ENCODE results near the gene OR3A2. TPM values are rescaled to one million over a fixed set of nuclear protein-coding genes. Genes with fewer than 3 reads are reported as not detected.

The OR3A2 gene
- polyA plus RNA-seq, 1 donor from 2014 or later: not detected

DNA sequence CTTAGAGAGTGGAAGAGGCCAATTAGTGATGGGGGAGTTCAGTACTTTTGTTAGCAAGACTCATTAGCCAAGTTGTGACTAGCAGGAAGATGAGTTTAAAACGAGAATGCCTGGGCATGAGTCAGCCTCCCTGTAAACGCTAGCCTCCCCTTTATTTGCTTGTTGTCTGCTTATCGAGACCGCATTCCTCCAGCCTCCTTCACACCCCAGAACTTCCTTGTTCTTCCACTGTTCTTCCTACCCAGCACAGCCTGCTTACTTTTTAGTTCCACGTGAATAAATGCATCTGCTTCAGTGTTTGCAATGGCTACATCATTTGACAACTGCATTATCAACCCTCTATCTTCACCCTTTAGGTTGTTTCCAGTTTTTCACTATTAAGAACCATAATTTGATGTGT, 67.8 kb downstream of the OR3A2 start:
- no peaks in the 10 kb centered on the region for H3K27me3 ChIP-seq (ENCODE audit: insufficient read depth, low read depth, low read length)
- no peaks in the 10 kb centered on the region for H3K9me3 ChIP-seq (ENCODE audit: low read length)
- no peak for TF ChIP-seq TAF1 (IDR thresholded peaks at IDR 0.05; ENCODE audit: low read depth)
- TF ChIP-seq POLR2AphosphoS5 (IDR thresholded peaks at IDR 0.05): no peak
- no peak for TF ChIP-seq EP300 (conservative IDR thresholded peaks at IDR 0.05; ENCODE audit: poor library complexity, severe bottlenecking)
- TF ChIP-seq RAD21 (conservative IDR thresholded peaks at IDR 0.05): no peak
- TF ChIP-seq, protein P1, sequence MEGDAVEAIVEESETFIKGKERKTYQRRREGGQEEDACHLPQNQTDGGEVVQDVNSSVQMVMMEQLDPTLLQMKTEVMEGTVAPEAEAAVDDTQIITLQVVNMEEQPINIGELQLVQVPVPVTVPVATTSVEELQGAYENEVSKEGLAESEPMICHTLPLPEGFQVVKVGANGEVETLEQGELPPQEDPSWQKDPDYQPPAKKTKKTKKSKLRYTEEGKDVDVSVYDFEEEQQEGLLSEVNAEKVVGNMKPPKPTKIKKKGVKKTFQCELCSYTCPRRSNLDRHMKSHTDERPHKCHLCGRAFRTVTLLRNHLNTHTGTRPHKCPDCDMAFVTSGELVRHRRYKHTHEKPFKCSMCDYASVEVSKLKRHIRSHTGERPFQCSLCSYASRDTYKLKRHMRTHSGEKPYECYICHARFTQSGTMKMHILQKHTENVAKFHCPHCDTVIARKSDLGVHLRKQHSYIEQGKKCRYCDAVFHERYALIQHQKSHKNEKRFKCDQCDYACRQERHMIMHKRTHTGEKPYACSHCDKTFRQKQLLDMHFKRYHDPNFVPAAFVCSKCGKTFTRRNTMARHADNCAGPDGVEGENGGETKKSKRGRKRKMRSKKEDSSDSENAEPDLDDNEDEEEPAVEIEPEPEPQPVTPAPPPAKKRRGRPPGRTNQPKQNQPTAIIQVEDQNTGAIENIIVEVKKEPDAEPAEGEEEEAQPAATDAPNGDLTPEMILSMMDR (IDR thresholded peaks at IDR 0.05; ENCODE audit: poor library complexity, severe bottlenecking): no peak
- no peak for TF ChIP-seq SMC3 (conservative IDR thresholded peaks at IDR 0.05; ENCODE audit: poor library complexity)
- TF ChIP-seq, protein P2, sequence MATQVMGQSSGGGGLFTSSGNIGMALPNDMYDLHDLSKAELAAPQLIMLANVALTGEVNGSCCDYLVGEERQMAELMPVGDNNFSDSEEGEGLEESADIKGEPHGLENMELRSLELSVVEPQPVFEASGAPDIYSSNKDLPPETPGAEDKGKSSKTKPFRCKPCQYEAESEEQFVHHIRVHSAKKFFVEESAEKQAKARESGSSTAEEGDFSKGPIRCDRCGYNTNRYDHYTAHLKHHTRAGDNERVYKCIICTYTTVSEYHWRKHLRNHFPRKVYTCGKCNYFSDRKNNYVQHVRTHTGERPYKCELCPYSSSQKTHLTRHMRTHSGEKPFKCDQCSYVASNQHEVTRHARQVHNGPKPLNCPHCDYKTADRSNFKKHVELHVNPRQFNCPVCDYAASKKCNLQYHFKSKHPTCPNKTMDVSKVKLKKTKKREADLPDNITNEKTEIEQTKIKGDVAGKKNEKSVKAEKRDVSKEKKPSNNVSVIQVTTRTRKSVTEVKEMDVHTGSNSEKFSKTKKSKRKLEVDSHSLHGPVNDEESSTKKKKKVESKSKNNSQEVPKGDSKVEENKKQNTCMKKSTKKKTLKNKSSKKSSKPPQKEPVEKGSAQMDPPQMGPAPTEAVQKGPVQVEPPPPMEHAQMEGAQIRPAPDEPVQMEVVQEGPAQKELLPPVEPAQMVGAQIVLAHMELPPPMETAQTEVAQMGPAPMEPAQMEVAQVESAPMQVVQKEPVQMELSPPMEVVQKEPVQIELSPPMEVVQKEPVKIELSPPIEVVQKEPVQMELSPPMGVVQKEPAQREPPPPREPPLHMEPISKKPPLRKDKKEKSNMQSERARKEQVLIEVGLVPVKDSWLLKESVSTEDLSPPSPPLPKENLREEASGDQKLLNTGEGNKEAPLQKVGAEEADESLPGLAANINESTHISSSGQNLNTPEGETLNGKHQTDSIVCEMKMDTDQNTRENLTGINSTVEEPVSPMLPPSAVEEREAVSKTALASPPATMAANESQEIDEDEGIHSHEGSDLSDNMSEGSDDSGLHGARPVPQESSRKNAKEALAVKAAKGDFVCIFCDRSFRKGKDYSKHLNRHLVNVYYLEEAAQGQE (IDR thresholded peaks at IDR 0.05; ENCODE audit: borderline replicate concordance): no peak
- no peak for TF ChIP-seq EZH2 (IDR thresholded peaks at IDR 0.05; ENCODE audit: borderline replicate concordance, insufficient read depth, low read length, poor library complexity, severe bottlenecking)
- no peak for TF ChIP-seq MXI1 (conservative IDR thresholded peaks at IDR 0.05; ENCODE audit: poor library complexity, severe bottlenecking)
- H3K79me2 ChIP-seq (replicated peaks; ENCODE audit: insufficient read depth, low read length): no peaks in the 10 kb centered on the region
- H3K27ac ChIP-seq (ENCODE audit: low read length): no peak overlapping the region
- H3K4me2 ChIP-seq (ENCODE audit: low read length): no peak overlapping the region
- H2AFZ ChIP-seq (ENCODE audit: low read depth, low read length): no peak overlapping the region
- no peaks in the 10 kb centered on the region for H4K20me1 ChIP-seq (ENCODE audit: insufficient read depth)
- H3F3A ChIP-seq (ENCODE audit: insufficient read depth, low read length, poor library complexity, severe bottlenecking): no peaks in the 10 kb centered on the region
- no peaks in the 10 kb centered on the region for H3K9me2 ChIP-seq (ENCODE audit: insufficient read depth, low read length)
- no peak overlapping the region for H3K9ac ChIP-seq (ENCODE audit: low read length)
- H3K36me3 ChIP-seq (ENCODE audit: insufficient read depth, low read length): no peaks in the 10 kb centered on the region
- no peak overlapping the region for H3K4me3 ChIP-seq (ENCODE audit: low read length)

DNA sequence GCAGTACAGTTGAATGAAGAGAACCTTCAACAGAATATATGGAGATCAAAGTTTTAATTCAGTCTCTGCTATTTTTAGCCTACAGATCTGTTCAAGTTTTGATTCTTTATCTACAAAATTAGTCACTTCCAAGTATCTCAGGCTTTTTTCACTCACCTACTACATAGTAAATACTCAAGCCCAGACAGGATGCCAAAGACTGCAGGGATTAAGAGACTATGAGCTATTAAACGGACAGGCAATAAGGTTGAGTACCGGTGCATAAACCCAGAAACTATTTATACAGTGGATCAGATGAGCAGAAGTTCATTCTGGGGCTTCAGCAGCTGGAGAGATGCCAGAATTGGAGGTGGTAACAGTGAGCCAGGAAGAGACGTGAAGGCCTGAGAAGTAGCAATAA, 69.3 kb downstream of the OR3A2 start:
- Histone ChIP-seq H3K9me3 (ENCODE audit: low read length) (no peaks in the 10 kb centered on the region), H4K20me1 (ENCODE audit: insufficient read depth) (no peaks in the 10 kb centered on the region), H3K4me2 (ENCODE audit: low read length) (no peak overlapping the region), H3K27me3 (ENCODE audit: insufficient read depth, low read depth, low read length) (no peaks in the 10 kb centered on the region), H3K27ac (ENCODE audit: low read length) (no peak overlapping the region), H3F3A (ENCODE audit: insufficient read depth, low read length, poor library complexity, severe bottlenecking) (no peaks in the 10 kb centered on the region), H3K36me3 (ENCODE audit: insufficient read depth, low read length) (no peaks in the 10 kb centered on the region), H3K79me2 (replicated peaks; ENCODE audit: insufficient read depth, low read length) (no peaks in the 10 kb centered on the region), H2AFZ (ENCODE audit: low read depth, low read length) (no peak overlapping the region), H3K9ac (ENCODE audit: low read length) (no peak overlapping the region), H3K9me2 (ENCODE audit: insufficient read depth, low read length) (no peaks in the 10 kb centered on the region), H3K4me3 (ENCODE audit: low read length) (no peak overlapping the region)
- no peak for TF ChIP-seq TAF1 (IDR thresholded peaks at IDR 0.05; ENCODE audit: low read depth)
- TF ChIP-seq MXI1 (conservative IDR thresholded peaks at IDR 0.05; ENCODE audit: poor library complexity, severe bottlenecking): no peak
- TF ChIP-seq, protein P2 (IDR thresholded peaks at IDR 0.05; ENCODE audit: borderline replicate concordance): no peak
- no peak for TF ChIP-seq EP300 (conservative IDR thresholded peaks at IDR 0.05; ENCODE audit: poor library complexity, severe bottlenecking)
- TF ChIP-seq POLR2AphosphoS5 (IDR thresholded peaks at IDR 0.05): no peak
- TF ChIP-seq EZH2 (IDR thresholded peaks at IDR 0.05; ENCODE audit: borderline replicate concordance, insufficient read depth, low read length, poor library complexity, severe bottlenecking): no peak
